Kidney glomerular epithelial cell (primary cell): ENCODE measurements around the gene NAPB.

Experiments used
- DNase-seq: peaks from one replicate; lab custom pipeline; 2025; lab: John Stamatoyannopoulos, UW

Gene NAPB

GRCh38 chr20:23344336-23344735 is 77.0 kb downstream of the NAPB start:
- DNase-seq, result no peak

GRCh38 chr20:23343590-23343989 is 77.7 kb downstream of the NAPB start:
- DNase-seq, result no peak

DNA sequence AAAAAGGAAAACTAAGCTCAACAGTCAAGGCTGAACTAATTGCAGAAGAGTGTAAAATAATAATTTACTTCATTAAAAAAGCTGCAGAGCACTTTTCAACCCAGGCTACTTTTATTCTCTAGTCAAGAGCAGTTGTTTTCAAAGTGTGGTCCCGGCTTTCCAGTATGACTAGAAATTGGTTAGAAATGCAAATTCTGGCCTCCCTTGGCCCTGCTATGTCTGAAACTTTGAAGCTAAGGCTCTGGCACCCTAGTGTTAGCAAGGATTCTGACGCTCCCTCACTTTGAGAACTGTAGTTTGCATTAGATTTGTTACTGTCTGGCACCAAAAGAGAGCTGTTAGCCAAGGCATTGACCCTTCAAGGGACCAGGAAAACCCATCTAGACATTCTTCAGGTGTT is 80.2 kb downstream of the NAPB start:
- no peak for DNase-seq

GRCh38 chr20:23340524-23340923 is 80.8 kb downstream of the NAPB start:
- DNase-seq, result peak; percentile 45

GRCh38 chr20:23339986-23340385 is 81.3 kb downstream of the NAPB start:
- DNase-seq, result no peak

GRCh38 chr20:23337312-23337711 is 84.0 kb downstream of the NAPB start:
- no peak for DNase-seq

GRCh38 chr20:23336476-23336875 is 84.8 kb downstream of the NAPB start:
- DNase-seq, result no peak

DNA sequence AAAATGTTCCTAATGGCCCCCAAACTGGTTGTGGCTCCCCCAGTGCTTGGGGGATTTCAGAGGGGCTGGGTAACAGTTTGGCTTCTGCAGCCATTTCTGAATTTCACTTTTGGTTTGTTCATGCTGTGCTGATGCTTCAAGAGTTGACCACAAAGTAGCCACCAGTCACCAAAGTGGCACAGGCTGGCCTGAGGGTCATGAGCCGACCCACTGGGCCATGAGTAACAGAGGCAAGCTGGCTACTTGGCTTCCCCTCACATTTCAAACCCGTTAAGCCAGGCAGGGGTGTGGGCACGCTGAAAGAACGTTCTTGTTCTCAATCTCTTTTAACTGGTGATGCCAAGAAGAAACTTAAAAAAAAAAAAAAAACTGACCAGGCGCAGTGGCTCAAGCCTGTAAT is 85.8 kb downstream of the NAPB start:
- no peak for DNase-seq

DNA sequence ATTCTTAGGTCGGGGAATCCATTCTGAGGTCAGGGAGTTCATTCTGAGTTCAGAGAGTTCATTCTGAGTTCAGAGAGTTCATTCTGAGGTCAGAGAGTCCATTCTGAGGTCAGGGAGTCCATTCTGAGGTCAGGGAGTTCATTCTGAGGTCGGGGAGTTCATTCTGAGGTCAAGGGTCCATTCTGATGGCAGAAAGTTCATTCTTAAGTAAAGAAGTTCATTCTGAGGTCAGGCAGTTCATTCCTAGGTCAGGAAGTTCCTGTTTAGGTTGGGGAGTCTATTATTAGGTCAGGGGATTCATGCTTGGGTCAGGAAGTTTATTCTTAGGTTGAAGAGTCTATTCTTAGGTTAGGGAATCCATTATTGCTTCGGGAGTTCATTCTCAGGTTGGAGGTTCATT is 87.2 kb downstream of the NAPB start:
- no peak for DNase-seq

DNA sequence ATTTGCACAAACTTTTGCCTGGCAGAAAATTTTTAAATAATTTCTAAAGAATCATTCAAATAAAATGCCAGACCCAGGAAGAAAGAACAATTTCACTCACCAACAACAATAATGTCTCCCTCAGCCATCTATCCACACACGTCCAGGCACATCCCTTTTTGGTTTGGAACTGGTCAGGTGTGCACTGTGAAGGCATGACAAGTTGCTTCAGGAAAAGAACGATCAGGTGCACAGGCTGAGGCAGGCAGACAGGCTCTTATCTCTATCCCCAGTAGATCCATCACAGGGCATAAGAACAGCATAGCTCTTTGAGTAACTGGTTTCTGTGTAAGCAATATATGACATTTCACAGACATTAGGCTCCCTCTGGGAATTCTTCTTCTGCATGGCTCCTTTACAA is 88.8 kb downstream of the NAPB start:
- DNase-seq, result no peak

DNA sequence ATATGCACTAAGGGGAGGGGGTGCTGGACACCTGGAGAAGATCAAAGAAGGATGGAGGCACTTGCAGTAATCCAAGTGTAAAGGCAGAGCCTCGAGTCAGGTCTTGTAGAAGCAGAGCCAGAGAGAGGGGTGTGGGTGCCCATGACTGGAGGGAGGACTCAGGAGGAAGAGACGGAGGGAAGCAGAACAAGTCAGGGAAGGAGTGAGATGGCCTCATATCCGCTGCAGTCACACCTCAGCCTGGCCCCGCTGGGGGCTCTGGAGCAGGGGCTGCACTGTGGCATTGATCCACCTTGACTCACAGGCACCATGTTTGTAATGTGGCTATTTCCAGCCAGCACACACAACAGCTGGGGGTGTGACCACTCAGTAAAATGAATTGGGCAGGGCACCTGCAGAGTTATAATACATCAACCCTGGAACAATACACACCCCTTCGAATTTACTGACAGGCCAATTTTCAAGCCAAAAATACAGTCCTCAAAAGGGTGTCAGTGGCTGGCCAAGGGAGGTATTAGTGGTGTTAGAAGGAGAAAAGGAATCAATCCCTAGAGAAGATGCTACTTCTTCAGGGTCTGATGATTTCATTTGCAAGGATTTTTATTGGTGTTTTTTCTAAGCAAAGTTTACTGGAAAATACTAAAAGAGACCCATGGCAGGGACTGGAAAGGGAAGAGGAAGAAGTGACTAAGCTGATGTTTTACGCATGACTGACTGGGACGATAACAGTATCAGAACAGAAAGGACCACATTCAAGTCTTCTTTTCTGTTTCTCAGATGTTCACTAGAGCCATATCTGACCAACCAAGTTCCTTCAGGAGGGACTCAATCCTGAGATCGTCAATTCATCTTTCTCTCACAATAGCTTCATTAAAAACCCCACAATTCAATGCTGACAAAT is 89.6 kb downstream of the NAPB start:
- DNase-seq, result peak; percentile 9

DNA sequence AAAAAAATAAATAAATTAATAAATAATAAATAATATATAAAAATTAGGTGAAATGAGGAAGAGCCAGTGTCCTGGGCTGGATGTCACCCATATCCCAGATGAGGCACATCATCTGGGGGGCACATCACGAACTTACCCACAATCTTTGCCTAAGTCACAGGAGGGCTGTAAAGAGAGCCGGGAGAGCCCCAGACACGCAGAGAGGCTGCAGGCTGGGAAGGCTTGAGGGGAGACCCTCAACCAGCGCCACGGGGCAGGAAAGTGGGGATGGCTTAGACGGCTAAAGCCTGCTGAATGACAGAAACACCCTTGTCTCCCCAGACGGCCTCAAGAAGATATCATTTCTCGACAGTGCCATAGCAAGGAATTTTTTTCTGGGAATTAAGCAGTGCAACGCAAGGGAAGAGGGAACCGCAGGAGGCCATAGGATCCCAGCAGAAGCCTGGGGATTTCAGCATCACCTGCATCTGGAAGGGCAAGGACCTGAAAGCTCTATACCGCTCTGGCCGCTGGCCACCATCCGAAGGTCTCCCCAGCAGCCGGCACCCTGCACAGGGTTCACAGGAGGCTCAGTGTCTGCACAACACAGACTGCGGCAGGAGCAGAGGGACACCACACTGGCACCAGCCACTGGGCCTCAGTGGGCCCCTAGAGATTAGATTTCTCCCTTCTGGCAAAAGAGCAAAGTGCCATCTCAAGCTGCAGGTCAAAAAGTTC is 93.5 kb downstream of the NAPB start:
- DNase-seq, result no peak

- no peak for DNase-seq
Measured at GRCh38 chr20:23326774-23327173, 94.5 kb downstream of the NAPB start.

GRCh38 chr20:23325107-23325506 is 96.2 kb downstream of the NAPB start:
- DNase-seq, result no peak
